ENCODE data around the gene RASSF1.

The RASSF1 gene

GRCh38 chr3:50340448-50341329 lies at the start of gene RASSF1:
TSS of gene RASSF1 (minus strand) at chr3:50340836. CDS start at chr3:50340805, 31 bp downstream.
- no peak for DNase-seq (ENCODE audit: low read depth)

- no peak for DNase-seq (ENCODE audit: low read depth)
Measured at GRCh38 chr3:50389414-50389767, 48.8 kb upstream of the RASSF1 start.

GRCh38 chr3:50388720-50389413 lies 48.2 kb upstream of the RASSF1 start:
- DNase-seq (ENCODE audit: low read depth), result no peak

GRCh38 chr3:50388016-50388719 lies 47.5 kb upstream of the RASSF1 start:
- DNase-seq (ENCODE audit: low read depth), result no peak

GRCh38 chr3:50385754-50386153 lies 45.1 kb upstream of the RASSF1 start:
- no peak for DNase-seq (ENCODE audit: low read depth)

- DNase-seq (ENCODE audit: low read depth), result no peak
Measured at GRCh38 chr3:50383750-50384149, 43.1 kb upstream of the RASSF1 start.

GRCh38 chr3:50382722-50383121 lies 42.1 kb upstream of the RASSF1 start:
- DNase-seq (ENCODE audit: low read depth), result no peak

- DNase-seq (ENCODE audit: low read depth), result no peak
Measured at GRCh38 chr3:50381383-50381782, 40.7 kb upstream of the RASSF1 start.

GRCh38 chr3:50380405-50381085 lies 39.9 kb upstream of the RASSF1 start:
- DNase-seq (ENCODE audit: low read depth), result no peak

GRCh38 chr3:50378757-50379156 lies 38.1 kb upstream of the RASSF1 start:
- no peak for DNase-seq (ENCODE audit: low read depth)

- no peak for DNase-seq (ENCODE audit: low read depth)
Measured at GRCh38 chr3:50378024-50378423, 37.4 kb upstream of the RASSF1 start.

- DNase-seq (ENCODE audit: low read depth), result no peak
Measured at GRCh38 chr3:50375258-50375931, 34.8 kb upstream of the RASSF1 start.

GRCh38 chr3:50374363-50375257 lies 34.0 kb upstream of the RASSF1 start:
- no peak for DNase-seq (ENCODE audit: low read depth)

- DNase-seq (ENCODE audit: low read depth), result no peak
Measured at GRCh38 chr3:50373146-50374051, 32.8 kb upstream of the RASSF1 start.

GRCh38 chr3:50372349-50372748 lies 31.7 kb upstream of the RASSF1 start:
- no peak for DNase-seq (ENCODE audit: low read depth)

GRCh38 chr3:50371133-50371685 lies 30.6 kb upstream of the RASSF1 start:
- DNase-seq (ENCODE audit: low read depth), result no peak

GRCh38 chr3:50370594-50370993 lies 30.0 kb upstream of the RASSF1 start:
- DNase-seq (ENCODE audit: low read depth), result no peak

GRCh38 chr3:50369012-50369670 lies 28.5 kb upstream of the RASSF1 start:
- DNase-seq (ENCODE audit: low read depth), result no peak

GRCh38 chr3:50365842-50366220 lies 25.2 kb upstream of the RASSF1 start:
- no peak for DNase-seq (ENCODE audit: low read depth)
